Measurements from ENCODE around the gene SNAPC4.

DNA sequence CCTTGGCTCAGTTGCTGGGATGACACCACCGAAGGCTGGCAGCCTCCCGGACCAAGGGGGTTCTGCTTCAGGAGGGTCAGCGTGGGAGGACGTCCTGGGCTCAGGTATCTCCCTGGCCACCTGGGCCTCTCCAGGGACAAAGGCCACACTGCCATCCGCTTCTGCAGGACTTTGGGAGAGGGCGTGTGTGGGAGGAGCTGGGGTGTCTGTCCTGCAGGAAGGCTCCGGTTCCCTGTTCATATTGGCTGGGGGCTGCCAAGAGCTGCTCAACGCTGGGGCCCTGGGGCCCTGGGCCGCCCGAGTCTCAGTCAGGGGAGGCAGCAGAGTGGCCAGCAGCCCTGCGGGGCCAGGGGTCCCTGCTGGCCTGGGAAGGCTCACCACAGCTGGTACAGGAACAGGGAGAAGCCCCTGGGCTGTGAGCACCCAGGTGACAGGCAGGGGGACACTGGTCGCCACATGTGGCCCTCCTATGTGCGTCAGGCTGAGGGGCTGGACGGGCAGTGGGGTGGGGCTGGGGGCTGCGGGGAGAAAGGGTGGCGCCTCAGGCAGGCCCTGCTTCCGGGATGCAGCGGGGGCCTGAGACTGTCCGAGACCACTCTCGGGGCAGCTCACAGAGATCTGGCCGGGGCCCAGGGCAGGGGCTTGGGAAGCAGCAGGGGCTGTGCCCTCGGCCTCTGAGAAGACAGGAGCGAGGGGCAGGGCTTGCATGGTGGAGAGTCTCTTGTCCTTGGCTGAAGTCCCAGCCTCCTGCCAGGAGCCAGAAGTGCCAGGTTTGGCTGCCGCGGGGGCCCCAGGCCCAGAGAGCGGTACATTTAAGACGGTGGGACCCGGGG, 21.6 kb downstream of the SNAPC4 start:
- no peak for TF ChIP-seq POLR2A (IDR thresholded peaks at IDR 0.05)
- TF ChIP-seq, protein P1, sequence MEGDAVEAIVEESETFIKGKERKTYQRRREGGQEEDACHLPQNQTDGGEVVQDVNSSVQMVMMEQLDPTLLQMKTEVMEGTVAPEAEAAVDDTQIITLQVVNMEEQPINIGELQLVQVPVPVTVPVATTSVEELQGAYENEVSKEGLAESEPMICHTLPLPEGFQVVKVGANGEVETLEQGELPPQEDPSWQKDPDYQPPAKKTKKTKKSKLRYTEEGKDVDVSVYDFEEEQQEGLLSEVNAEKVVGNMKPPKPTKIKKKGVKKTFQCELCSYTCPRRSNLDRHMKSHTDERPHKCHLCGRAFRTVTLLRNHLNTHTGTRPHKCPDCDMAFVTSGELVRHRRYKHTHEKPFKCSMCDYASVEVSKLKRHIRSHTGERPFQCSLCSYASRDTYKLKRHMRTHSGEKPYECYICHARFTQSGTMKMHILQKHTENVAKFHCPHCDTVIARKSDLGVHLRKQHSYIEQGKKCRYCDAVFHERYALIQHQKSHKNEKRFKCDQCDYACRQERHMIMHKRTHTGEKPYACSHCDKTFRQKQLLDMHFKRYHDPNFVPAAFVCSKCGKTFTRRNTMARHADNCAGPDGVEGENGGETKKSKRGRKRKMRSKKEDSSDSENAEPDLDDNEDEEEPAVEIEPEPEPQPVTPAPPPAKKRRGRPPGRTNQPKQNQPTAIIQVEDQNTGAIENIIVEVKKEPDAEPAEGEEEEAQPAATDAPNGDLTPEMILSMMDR (IDR thresholded peaks at IDR 0.05), result no peak

Data from testis (tissue), 2 donors.